Cardiac fibroblast (primary cell): ENCODE measurements around the gene GJB3.
A peak's percentile ranks its signal among the peaks of the same experiment; 100 is the strongest.

ENCODE experiments used
- DNase-seq, 2 donors: peaks; one replicate each; pipeline versions ENCODE4 v3.0.0 to v3.0.0-alpha.2; 2010; ENCODE audit warnings: low read depth in 2 of 2
- H3K4me3 ChIP-seq, 2 donors: replicated peaks in 1 of 2; 1 replicate in 1 of 2; 2 replicates in 1 of 2; pipeline ENCODE4 v1.5.1; 2011; ENCODE audit warnings: low read depth in 2 of 2, low read length in 2 of 2, mild to moderate bottlenecking in 2 of 2, moderate library complexity in 1 of 2
- TF ChIP-seq, protein P1 (sequence below): IDR thresholded peaks from one replicate; pipeline ENCODE4 v1.5.1; 2011; ENCODE audit warnings: low read depth, mild to moderate bottlenecking, low read length, inconsistent platforms

Gene GJB3

DNA sequence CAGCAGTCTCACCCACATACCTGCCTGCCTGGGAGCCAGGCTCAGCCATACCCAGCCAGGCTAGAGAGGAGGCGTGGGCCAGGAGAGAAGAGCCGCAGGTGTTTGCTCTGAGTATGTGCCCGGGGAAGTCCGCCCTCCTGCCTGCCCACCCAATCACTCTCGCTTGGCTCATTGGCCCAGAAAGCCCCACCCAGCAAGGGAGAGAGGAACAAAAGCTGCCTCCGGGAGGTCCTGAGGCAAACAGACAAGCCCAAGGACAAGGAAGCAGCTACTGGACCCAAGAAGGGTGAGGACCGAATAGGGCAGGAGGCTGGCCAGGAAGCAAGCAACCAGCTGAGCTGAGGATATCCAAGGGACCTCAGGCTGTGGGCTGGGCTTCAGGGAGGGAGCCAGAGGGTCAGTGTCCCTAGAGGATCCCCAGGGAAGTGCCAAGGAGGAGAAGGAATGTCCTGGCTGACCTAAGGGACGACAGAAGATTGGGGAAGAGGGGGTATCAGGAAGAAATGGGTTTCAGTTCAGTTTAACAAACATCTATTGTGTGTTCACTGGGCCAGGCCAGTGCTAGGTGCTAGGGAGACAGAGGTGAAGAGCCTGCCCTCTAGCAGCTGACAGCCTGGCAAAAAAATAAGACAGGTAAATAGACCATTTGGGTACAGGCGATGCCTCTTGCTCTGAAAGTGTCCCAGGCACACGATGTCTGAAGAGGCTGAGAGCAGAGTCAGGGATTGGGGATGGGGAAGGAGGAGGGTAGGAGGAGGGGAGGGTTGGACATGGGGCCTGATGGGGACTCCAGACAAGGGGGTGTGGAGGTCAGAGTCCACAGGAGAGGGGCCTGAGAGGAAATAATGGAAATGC lies 21.3 kb upstream of the GJB3 start, which contains the start of gene GJB4:
Gene GJB4 (plus strand): TSS at position 238 of the 855 bp plus-strand sequence. CDS start 1,515 bp downstream, outside the sequence.
- TF ChIP-seq, protein P1, sequence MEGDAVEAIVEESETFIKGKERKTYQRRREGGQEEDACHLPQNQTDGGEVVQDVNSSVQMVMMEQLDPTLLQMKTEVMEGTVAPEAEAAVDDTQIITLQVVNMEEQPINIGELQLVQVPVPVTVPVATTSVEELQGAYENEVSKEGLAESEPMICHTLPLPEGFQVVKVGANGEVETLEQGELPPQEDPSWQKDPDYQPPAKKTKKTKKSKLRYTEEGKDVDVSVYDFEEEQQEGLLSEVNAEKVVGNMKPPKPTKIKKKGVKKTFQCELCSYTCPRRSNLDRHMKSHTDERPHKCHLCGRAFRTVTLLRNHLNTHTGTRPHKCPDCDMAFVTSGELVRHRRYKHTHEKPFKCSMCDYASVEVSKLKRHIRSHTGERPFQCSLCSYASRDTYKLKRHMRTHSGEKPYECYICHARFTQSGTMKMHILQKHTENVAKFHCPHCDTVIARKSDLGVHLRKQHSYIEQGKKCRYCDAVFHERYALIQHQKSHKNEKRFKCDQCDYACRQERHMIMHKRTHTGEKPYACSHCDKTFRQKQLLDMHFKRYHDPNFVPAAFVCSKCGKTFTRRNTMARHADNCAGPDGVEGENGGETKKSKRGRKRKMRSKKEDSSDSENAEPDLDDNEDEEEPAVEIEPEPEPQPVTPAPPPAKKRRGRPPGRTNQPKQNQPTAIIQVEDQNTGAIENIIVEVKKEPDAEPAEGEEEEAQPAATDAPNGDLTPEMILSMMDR, result no peak
- DNase-seq, result no peak
- H3K4me3 ChIP-seq, result no peak within 1 kb of the TSS

DNA sequence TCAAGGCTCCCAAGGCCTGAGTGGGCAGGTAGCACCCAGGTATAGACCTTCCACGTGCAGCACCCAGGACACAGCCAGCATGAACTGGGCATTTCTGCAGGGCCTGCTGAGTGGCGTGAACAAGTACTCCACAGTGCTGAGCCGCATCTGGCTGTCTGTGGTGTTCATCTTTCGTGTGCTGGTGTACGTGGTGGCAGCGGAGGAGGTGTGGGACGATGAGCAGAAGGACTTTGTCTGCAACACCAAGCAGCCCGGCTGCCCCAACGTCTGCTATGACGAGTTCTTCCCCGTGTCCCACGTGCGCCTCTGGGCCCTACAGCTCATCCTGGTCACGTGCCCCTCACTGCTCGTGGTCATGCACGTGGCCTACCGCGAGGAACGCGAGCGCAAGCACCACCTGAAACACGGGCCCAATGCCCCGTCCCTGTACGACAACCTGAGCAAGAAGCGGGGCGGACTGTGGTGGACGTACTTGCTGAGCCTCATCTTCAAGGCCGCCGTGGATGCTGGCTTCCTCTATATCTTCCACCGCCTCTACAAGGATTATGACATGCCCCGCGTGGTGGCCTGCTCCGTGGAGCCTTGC lies 19.7 kb upstream of the GJB3 start:
- no peak overlapping the region for H3K4me3 ChIP-seq
- DNase-seq, result no peak
- TF ChIP-seq, protein P1, result no peak

DNA sequence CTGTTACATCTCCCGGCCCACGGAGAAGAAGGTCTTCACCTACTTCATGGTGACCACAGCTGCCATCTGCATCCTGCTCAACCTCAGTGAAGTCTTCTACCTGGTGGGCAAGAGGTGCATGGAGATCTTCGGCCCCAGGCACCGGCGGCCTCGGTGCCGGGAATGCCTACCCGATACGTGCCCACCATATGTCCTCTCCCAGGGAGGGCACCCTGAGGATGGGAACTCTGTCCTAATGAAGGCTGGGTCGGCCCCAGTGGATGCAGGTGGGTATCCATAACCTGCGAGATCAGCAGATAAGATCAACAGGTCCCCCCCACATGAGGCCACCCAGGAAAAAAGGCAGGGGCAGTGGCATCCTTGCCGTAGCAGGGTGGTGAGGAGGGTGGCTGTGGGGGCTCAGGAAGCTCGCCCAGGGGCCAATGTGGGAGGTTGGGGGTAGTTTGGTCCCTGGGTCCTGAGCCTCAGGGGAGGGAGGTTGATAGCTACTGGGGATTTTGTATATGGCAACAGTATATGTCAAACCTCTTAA lies 19.2 kb upstream of the GJB3 start:
- TF ChIP-seq, protein P1, result no peak
- no peak overlapping the region for H3K4me3 ChIP-seq
- no peak for DNase-seq

DNA sequence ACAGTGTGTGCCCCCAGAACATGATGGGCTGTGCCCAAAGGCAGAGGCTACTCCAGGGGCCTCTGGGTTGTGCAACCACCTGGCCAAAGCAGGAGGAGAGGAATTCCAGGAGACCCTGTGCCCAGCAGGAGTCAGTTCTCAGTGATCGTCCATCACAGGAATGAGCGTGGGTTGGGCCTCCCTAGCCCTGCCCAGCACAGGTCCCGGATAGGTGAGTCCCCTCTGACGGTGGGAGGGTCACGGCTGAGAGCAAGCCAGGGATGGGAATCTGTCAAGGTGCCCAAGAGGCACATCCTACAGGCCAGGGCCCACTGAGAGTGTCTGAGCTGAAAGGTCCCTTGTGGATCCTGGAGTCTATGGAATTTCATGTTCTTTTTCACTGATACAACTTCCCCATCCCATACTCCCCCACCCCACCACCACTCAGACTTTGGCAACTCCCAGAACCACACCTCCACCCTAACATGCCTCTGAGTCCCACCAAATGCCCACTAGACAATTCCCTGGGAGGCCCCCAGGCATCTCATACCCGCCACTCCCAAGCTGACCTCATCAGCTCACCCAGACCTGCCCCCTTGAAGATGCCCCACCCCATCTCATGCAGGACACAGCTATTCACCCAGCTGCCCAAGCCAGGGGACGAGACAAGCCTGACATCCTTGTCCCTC lies 18.4 kb upstream of the GJB3 start:
- H3K4me3 ChIP-seq, result no peak overlapping the region
- DNase-seq, result no peak
- TF ChIP-seq, protein P1, result no peak

DNA sequence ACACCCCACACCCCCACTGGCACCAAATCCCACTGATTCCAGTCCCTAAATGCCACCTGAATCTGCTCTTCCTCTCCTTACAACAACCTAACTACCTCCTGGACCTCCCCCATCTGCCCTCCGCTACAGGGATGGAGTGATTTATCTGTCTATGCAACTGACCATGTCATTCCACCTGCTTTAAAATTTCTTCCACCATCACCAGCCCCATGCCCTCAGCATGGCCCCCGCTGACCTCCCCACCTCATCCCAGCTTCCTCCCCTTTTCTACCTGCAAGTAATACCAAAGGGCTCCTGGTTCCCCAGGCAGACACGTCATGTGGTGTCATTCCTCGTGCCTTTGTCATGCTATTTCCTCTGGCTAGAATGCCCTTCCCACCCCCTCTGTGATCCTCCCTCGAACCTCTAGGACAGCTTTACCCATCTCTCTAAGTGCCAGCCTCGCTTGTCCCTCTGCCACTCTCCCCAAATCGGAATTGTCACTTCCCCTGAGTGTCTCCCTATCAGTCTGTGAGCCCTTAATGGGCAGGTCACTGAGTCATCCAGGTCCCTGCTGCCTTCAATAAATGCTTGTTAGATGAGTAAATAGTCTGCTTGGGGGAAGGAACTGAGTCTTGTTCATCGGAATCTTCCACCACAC lies 17.8 kb upstream of the GJB3 start:
- H3K4me3 ChIP-seq, result no peak overlapping the region
- TF ChIP-seq, protein P1, result no peak
- DNase-seq, result peak in 1 of 2 donors; percentile 68

DNA sequence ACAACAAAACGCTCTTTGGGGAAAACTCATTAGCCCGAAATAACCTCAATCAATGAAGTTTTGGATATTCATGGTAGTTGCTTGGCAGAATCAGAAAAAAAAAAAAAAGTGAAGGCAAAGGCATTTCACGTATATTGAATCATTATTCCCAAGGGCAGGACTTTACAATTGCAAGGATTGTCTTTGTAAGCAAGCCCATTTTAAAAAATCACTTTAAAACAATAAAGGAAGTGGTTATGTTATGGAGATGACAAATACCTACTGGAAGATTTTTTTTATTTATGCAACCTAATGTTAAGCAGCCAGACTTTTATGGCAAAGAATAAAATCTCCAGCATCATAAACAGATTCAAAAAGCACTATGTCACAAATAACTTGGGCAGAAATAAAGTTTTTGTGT lies 12.2 kb upstream of the GJB3 start:
- peak in 1 of 2 donors; percentile 62 for DNase-seq
- TF ChIP-seq, protein P1, result no peak
- H3K4me3 ChIP-seq, result no peak overlapping the region
